ENCODE measurements around the gene PLD4.

GRCh38 chr14:104954746-104955395 lies 30.2 kb downstream of the PLD4 start:
- no peak for TF ChIP-seq CTCF (conservative IDR thresholded peaks at IDR 0.05)
- TF ChIP-seq EZH2 (IDR thresholded peaks at IDR 0.05; ENCODE audit: low read depth) = no peak

All from PC-9 (cell line).